ENCODE results near the gene SURF6. TPM values are rescaled to one million over a fixed set of nuclear protein-coding genes. Genes with fewer than 3 reads are reported as not detected.

The SURF6 gene
- total RNA-seq, 1 experiment from 2014 or later: 56.3 TPM

GRCh38 chr9:133374612-133375115, 38.7 kb upstream of the SURF6 start:
- H3K27me3 Mint-ChIP-seq (ENCODE audit: low read depth): peaks cover 30% of the 10 kb centered on the region
- no peak overlapping the region for H3K27ac ChIP-seq (ENCODE audit: insufficient read length, low read depth, low read length)
- H3K18ac ChIP-seq (ENCODE audit: insufficient read length, low read depth, low read length): no peak overlapping the region
- no peaks in the 10 kb centered on the region for H4K20me1 ChIP-seq (ENCODE audit: control insufficient read depth, insufficient read depth, insufficient read length)
- H3K9me3 Mint-ChIP-seq: peaks cover 3 to 4% of the 10 kb centered on the region in 2 experiments; a peak in 3 of 5 replicates
- peaks cover 19 to 42% (median 33%) of the 10 kb centered on the region in 3 experiments; a peak in 6 of 7 replicates for H3K36me3 Mint-ChIP-seq (ENCODE audit: insufficient read depth in 1 of 3, low read depth in 3 of 3)
- no peaks in the 10 kb centered on the region for H3K27me3 ChIP-seq (ENCODE audit: insufficient read depth, low read length)
- H3K4me1 Mint-ChIP-seq: peaks cover 11 to 13% of the 10 kb centered on the region in 2 experiments
- peak overlapping the region; percentile 82 to 97 (median 95); a peak in 5 of 7 replicates for H3K27ac Mint-ChIP-seq
- H3T11ph ChIP-seq (ENCODE audit: low read length): no peak overlapping the region
- no peak overlapping the region for H4K5ac ChIP-seq (ENCODE audit: insufficient read length, low read depth, low read length)
- no peak overlapping the region for H2BK5ac ChIP-seq (ENCODE audit: insufficient read length, low read length)
- no peak overlapping the region for H2BK12ac ChIP-seq (ENCODE audit: insufficient read length, low read depth, low read length)
- no peak overlapping the region for H3K14ac ChIP-seq (ENCODE audit: insufficient read depth, low read length)
- H3K79me1 ChIP-seq (ENCODE audit: insufficient read depth, low read depth, low read length, poor library complexity, severe bottlenecking): peaks cover 16% of the 10 kb centered on the region
- H3K56ac ChIP-seq (ENCODE audit: insufficient read length, low read depth, low read length): no peak overlapping the region
- peaks cover 6% of the 10 kb centered on the region for H3K23me2 ChIP-seq (ENCODE audit: insufficient read length, low read depth, low read length, poor library complexity, severe bottlenecking)
- TF ChIP-seq CTCF (conservative IDR thresholded peaks at IDR 0.05): no peak
- no CpG with 5 or more reads among the region's 12 CpGs for WGBS (ENCODE audit: extremely low coverage, insufficient read length, low lambda C conversion rate)
- H2BK120ac ChIP-seq (ENCODE audit: low read depth, low read length, poor library complexity, severe bottlenecking): no peak overlapping the region
- H3K4me1 ChIP-seq (ENCODE audit: insufficient read depth, low read length): no peaks in the 10 kb centered on the region
- peak overlapping the region; percentile 75 for H3K9ac ChIP-seq (ENCODE audit: extremely low read depth, insufficient read length, low read length)
- H3K79me2 ChIP-seq (ENCODE audit: insufficient read depth, low read length): peaks cover 42% of the 10 kb centered on the region; the same call in 1 of the 2 replicates
- no peak overlapping the region for H3K23ac ChIP-seq (ENCODE audit: insufficient read length, low read depth, low read length)
- no peak for DNase-seq
- no peak overlapping the region for H3K4ac ChIP-seq (ENCODE audit: low read depth, low read length)
- H2BK20ac ChIP-seq (ENCODE audit: low read depth, low read length, poor library complexity, severe bottlenecking): no peak overlapping the region
- H2AFZ ChIP-seq (ENCODE audit: low read length): no peak overlapping the region
- H3K4me3 Mint-ChIP-seq: peak overlapping the region; percentile 95 to 98
- no peak overlapping the region for H2BK15ac ChIP-seq (ENCODE audit: low read depth, low read length)
- H3K4me2 ChIP-seq (ENCODE audit: insufficient read depth, insufficient read length, low read length): peak overlapping the region; percentile 98
- no peaks in the 10 kb centered on the region for H3K9me3 ChIP-seq (ENCODE audit: control insufficient read depth, low read depth, low read length)
- no peak overlapping the region for H4K8ac ChIP-seq (replicated peaks; ENCODE audit: insufficient read length, low read depth, low read length)
- no peak overlapping the region for H4K91ac ChIP-seq (ENCODE audit: insufficient read length, low read depth, low read length)
- no peak overlapping the region for H2AK5ac ChIP-seq (ENCODE audit: insufficient read length, low read length)

Measured in H9 (cell line).